ENCODE data around the gene GANC. TPM values are rescaled to one million over a fixed set of nuclear protein-coding genes. Genes with fewer than 3 reads are reported as not detected.

Gene GANC, protein sequence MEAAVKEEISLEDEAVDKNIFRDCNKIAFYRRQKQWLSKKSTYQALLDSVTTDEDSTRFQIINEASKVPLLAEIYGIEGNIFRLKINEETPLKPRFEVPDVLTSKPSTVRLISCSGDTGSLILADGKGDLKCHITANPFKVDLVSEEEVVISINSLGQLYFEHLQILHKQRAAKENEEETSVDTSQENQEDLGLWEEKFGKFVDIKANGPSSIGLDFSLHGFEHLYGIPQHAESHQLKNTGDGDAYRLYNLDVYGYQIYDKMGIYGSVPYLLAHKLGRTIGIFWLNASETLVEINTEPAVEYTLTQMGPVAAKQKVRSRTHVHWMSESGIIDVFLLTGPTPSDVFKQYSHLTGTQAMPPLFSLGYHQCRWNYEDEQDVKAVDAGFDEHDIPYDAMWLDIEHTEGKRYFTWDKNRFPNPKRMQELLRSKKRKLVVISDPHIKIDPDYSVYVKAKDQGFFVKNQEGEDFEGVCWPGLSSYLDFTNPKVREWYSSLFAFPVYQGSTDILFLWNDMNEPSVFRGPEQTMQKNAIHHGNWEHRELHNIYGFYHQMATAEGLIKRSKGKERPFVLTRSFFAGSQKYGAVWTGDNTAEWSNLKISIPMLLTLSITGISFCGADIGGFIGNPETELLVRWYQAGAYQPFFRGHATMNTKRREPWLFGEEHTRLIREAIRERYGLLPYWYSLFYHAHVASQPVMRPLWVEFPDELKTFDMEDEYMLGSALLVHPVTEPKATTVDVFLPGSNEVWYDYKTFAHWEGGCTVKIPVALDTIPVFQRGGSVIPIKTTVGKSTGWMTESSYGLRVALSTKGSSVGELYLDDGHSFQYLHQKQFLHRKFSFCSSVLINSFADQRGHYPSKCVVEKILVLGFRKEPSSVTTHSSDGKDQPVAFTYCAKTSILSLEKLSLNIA (N-terminal part only)
- 6.0 to 7.8 TPM (median 6.9 TPM) in 5 replicates for total RNA-seq (2022; extraction: Qiagen RNA extraction; ENCODE audit: low read depth)

DNA sequence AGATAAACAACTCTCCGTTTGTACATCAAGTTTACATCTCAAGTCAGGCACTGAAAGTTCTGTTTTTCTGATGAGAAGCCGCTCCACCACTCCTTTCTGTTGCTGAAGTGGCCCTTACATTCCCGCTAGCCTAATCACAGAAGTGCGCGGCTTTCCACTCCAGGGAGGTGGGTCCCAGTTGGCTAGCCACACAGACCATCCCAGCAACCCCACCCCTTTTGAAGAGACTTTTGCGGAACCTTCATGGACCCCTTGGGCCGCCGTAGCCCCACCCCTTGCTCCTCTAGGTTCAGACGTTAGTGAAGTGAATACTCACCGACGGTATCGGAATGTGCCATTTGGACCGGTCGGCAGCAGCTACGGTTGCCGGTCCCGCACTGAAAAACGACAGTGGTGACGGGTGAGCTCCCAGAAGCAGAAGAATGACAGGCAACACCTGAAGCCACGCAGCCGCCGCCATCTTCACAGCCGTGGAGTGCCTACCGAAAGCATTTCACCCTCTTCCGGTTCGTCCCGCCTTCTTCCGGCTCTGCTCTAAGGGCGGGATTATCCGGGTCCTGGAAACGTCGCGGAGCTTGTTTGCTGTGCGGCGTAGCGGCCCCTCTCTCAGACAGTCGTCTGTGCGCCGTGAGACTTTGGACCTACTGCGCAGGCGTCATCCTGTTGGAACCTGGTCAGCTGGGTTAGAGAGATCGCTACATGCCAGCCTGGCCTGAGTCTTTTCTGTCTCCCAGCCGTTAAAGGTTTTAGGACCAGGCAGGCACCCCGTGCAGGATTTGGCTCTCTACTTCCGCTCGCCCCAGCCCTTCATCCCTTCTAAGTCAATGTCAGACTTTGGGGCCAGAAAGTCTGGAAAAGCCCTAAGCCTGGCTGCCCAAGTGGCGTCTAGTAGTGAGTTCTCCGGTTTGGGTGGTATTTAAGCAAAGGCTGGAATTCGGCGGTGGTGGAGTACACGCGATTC, at the start of gene GANC, which contains the start of gene TMEM87A:
Gene GANC, plus strand, starts transcription at position 263 of the 961 bp plus-strand sequence. CDS start 1,281 bp downstream, outside the sequence.
Gene TMEM87A, minus strand, starts transcription at position 495 of the 961 bp plus-strand sequence. Its CDS starts 35 bp downstream, at position 460.

DNA sequence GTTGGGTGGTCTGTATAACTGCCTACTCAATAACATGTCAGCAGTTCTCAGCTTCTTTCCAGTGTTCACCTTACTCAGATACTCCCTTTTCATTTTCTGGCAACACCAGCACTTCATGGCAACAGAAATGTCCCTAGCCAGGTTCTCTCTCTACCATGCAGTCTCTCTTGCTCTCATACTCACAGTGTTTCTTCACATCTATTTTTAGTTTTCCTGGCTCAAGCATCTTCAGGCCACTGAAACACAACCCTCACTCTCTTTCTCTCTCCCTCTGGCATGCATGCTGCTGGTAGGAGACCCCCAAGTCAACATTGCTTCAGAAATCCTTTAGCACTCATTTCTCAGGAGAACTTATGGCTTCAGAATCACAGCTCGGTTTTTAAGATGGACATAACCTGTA, 86.2 kb downstream of the GANC start, which contains the start of gene CAPN3:
Gene CAPN3, plus strand, starts transcription at position 253 of the 400 bp plus-strand sequence. CDS start 305 bp downstream, outside the sequence.

Other genes with a start within 250 kb of the GANC start
- gene PLA2G4D, start 178.6 kb upstream of the GANC start, total RNA-seq (2022; extraction: Qiagen RNA extraction; ENCODE audit: low read depth) = 0.03 TPM in 1 of 5 replicates, not detected in the others
- not detected in 5 replicates for gene PLA2G4F, start 116.6 kb upstream of the GANC start, total RNA-seq (2022; extraction: Qiagen RNA extraction; ENCODE audit: low read depth)
- gene VPS39, start 64.9 kb upstream of the GANC start, total RNA-seq (2022; extraction: Qiagen RNA extraction; ENCODE audit: low read depth) = 14.3 to 17.9 TPM (median 15.7 TPM) in 5 replicates
- gene TMEM87A, start 232 bp downstream of the GANC start, total RNA-seq (2022; extraction: Qiagen RNA extraction; ENCODE audit: low read depth) = 25.1 to 33.6 TPM (median 28.5 TPM) in 5 replicates
- gene CAPN3, start 86.3 kb downstream of the GANC start, total RNA-seq (2022; extraction: Qiagen RNA extraction; ENCODE audit: low read depth) = 0.15 to 0.35 TPM (median 0.30 TPM) in 4 of 5 replicates, not detected in the other
- gene ZNF106, start 217.9 kb downstream of the GANC start, total RNA-seq (2022; extraction: Qiagen RNA extraction; ENCODE audit: low read depth) = 6.7 to 13.2 TPM (median 9.1 TPM) in 5 replicates
- 15.4 to 40.9 TPM (median 16.5 TPM) in 5 replicates for gene SNAP23, start 222.4 kb downstream of the GANC start, total RNA-seq (2022; extraction: Qiagen RNA extraction; ENCODE audit: low read depth)

All from A549 treated with GW870086 at 1 μM for 4 hours (cell line).